ENCODE results near the gene IPO13.

The IPO13 gene

DNA sequence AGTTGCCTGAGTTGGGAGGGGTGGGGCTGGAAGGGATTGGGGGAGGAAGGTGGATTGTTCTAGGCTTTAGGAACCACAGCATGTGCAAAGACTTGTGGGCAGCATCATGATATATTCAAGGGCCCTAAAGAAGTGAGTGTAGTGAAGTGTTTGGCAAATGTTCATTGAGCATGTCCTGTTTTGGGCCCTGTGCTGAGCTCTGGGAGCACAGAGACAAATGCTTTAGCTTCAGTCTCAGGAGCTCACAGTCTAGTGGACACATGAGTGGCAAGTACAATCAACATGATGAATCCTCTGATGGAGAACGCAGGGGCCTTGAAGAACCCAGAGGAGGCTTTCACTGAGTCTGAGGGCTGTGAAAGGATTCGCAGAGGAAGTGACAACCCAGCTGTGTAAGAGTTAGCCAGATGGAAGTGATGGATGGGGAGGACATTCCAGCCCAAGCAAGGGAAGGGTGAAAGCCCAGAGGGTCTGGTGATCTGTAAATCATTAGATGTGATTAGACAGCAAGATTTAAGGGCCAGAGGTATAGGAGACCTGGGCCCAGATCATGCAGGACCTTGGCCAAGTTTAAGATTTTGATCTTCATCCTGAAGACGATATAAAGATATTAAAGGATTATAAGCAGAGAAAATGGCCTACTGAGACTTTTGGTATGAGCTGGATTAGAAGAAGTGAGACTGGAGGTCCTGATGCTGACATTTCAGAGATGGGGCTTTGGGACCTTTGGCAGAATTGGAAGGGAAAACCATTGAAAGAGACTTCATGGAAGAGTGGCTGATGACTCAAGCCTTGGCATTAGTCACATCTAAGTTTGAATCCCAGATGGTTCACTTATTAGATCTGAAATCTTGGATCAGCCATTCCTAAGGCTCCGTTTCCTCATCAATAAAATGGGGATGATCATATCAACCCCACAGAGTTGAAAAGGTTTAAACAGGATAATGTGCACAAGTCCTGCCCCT lies 4.6 kb downstream of the IPO13 start:
- DNase-seq, result no peak

DNA sequence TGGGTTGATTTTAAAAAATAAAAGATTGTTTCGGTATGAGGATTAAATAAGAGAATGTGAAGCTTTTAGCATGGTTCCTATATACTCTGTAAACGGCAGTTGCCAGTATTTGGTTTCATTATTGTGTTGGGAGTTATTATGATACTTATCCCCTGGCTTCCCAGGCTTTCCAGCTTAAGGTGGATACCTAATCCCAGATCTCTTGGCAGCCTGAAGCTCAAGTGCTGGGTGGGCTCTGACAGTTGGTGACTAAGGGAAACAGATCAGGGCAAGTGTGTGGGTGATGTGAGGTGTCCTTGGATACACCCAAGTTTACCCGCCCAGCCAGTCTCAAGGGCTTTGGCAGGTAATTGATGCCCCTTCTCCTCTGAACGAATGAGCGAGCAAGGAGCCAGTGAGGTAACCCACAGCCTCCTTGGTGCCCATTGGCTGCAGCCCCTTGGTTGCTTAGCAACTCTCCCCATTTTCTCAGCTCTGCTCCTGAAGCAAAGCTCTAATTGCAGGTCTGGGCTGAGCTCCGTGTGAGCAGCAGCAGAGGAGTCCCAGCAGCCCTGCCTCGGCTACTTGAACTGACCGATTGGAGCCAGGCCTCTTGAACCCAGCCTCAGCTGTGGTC lies 6.1 kb downstream of the IPO13 start:
- no peak for DNase-seq

DNA sequence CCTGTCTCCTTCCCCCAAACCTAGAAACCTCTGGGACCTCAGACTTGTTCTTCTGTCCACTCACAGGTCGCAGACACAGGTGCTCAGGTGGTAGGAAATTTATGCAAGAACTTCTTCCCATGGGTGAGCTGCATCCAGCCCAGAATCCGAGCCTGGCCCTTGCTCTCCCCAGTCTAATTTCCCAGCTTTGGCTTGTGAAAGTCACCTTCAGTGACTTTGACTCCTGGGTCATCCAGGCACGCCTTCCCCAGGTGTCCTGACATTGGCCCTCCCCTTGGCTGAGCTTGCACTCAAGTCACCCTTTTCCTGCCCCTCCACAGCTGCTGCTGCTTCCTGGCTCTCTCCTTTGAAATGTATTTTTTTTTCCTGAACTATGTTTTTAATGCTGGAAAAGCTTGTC lies 6.6 kb downstream of the IPO13 start:
- no peak for DNase-seq

DNA sequence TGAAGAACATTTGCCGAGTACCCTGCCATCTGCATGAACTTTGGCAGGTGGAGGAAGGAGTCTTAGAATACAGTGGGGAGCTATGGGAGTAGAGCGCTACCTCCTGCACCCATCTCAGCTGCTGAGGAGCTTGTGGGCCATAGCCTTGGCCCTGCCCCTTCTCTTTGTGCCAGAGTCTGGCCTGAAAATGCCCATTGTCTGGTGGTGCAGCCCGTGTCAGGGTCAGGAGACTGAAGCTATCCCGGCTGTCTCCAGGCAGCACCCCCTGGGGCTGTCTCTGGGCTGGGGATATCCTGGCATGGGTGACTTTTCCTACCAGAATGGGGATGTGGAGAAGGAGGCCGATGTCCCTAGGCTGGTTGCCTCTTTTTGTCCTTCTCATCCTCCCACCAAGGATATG lies 7.3 kb downstream of the IPO13 start:
- no peak for DNase-seq

DNA sequence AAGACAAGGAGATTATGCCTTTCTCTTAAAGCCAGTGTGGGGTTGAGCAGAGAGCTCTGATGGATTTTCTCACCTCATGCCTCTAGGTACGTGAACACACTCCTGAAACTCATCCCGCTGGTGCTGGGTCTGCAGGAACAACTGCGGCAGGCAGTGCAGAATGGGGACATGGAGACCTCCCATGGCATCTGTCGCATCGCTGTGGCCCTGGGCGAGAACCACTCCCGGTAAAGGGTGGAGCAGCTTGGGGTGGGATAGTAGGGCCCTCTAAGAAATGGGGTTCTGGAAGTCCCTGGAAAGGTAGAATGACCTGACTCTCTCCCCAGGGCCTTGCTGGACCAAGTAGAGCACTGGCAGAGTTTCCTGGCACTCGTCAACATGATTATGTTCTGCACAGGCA lies 9.5 kb downstream of the IPO13 start:
- no peak for DNase-seq

DNA sequence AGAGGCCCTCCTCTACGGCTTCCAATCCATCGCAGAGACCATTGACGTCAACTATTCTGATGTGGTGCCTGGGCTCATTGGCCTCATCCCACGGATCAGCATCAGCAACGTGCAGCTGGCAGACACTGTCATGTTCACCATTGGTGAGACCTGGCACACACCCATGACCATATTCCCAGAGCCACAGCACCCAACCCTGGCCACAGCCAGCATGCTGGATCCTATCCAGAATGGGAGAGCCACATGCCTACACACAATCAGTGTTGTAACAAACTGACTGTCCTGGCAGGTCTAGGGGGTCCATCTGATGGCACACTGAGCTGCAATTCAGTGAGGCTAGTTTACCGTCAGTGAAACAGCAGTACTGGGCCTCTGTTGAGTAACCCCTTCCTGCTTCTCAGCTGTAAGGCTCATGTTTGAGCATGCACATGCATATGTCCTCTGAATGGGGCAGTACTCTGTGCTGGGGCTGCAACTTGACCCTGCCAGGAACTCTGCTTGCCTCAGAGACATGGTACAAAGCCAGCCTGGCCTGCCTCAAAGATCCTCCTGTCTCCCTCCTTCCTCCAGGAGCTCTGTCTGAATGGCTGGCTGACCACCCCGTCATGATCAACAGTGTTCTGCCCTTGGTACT lies 10.8 kb downstream of the IPO13 start:
- no peak for DNase-seq

DNA sequence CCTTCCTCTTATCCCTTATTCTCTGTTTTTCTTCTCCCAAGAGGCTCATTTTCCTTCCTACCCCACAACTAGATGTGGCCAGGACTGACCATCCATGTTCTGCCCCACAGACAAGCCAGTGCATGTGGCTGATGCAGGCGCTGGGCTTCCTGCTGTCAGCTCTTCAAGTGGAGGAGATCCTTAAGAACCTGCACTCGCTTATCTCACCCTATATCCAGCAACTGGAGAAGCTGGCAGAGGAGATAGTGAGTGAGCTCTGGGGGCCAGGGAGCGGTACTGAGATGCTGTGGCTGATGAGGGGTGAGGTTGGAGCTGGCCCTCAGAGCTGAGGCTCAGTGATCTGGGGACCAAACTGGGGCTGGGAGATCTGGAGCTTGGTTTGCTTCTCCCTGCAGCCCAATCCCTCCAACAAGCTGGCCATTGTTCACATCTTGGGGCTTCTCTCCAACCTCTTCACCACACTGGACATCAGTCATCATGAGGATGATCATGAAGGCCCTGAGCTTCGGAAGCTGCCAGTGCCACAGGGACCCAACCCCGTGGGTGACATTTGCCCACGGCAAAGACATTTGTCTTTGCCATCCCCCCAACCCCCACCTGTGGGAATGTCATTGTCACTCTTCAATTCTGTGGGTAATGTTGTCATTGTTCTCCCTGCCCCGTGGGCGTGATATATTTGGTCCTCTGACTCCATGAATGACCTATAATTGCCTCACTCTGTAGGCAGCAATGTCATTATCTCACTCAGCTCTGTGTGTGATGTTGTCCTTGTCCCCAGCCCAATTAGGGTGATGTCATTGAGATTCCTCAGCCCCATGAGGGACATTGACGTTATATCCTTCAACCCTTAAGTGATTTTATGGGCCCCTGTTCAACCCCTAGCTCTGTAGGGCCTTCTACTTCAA lies 11.9 kb downstream of the IPO13 start:
- no peak for DNase-seq

DNA sequence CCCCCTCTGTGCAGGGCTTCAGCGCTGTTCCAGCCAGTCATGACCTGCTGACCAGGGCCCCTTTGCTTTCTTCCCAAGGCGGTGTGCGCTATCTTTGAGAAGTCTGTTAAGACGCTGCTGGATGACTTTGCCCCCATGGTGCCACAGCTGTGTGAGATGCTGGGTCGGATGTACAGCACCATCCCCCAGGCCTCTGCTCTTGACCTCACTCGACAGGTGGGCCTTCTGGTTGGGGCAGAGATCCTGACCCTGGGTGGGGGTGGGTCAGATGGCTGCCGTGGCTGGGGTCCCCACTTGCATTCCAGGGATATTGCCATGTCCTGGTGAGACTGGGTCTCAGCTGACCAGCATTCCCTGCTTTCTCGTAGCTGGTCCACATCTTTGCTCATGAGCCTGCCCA lies 14.0 kb downstream of the IPO13 start:
- no peak for DNase-seq

DNA sequence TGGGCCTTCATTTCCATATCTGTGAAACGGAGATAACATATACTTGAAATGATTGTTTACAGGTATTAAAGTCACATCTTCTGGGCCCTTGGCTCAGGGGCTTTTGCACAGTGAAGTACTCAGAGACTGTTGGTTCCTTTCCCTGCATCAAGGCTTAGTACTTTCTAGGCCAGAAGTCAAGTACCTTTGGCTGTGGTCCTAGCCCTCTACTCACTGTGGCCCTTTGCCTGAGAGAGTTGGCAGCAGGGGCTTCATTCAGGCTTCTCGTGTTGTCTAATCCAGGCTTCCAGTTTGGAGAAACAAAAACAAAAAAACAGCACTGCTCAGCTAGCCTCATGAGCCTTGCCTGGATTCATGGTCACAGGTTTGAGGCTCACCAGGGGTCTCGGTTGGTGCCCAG lies 14.9 kb downstream of the IPO13 start:
- DNase-seq, result no peak

DNA sequence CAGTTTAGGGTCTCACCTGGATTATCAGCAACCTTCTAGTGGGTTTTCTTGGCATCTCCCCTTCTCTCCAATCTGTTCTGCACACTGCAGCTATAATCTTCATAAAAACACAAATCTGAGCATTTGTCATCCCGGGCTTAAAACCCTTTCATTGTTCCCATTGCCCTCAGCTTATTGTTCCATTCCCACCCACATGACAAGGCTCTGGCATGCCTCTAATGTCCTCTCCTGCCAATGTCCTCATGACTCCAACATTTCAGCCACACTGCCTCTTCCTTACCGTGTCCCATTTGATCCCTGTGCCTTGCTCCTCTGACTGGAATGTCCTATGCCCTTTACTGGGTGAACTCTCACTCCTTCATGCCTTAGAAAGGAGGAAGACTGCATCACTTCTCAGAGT lies 15.6 kb downstream of the IPO13 start:
- DNase-seq, result no peak

DNA sequence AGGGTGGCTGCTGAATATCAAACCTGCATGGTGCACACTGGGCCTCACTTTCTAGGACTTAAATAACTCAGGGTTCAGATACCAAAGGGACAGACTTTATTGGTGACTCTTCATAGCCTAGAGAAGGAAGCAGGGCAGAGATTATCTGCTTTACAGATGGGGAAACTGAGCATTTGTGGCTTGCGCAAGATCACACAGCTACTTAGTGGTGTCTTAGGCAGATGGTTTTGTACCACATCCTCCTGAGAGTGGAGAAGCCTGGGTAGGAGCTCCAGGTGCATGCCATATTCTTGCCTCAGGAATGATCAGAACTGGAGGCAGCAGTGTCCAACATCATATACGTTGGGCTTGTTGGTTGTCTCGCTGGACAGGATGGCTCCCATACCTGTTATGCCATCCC lies 16.3 kb downstream of the IPO13 start:
- DNase-seq, result no peak

DNA sequence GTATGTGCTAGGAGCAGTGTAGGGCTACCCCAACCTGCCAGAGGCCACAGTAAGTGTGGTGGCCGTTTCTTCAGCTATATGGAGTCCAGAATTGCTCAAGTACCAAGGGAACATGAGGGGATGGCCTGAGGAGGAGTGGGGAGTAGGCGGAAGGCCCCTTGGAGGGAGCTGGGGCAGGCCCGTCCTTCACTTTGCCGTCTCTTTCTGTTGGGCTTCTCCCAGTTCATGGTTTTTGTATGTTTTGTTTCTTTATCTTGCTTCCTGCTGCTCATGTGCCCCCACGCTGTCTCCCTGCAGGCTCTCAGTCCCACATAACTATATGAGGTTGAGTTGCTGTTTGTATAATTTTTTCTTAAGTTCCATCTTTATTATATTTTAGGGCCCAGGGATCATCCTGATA lies 17.1 kb downstream of the IPO13 start:
- DNase-seq, result no peak

DNA sequence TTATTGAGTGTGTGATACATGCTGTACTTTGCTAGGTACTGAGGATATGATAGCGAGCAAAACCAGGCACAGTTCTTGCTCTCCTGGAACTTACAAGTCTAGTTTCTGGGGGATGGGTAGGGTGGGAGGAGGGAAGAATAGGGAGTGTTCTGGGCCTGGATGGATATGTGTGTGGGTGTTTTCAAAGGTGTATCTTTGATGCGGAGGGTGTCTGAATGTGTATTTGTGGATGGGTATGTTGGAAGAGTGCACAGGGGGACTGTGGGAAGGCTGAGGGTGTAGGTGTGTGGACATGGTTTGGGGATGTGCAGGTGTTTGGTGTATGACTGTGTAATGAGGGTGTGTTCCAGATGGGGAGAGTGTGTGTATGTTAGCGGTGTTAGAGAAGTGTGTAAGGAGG lies 18.6 kb downstream of the IPO13 start:
- DNase-seq, result no peak

DNA sequence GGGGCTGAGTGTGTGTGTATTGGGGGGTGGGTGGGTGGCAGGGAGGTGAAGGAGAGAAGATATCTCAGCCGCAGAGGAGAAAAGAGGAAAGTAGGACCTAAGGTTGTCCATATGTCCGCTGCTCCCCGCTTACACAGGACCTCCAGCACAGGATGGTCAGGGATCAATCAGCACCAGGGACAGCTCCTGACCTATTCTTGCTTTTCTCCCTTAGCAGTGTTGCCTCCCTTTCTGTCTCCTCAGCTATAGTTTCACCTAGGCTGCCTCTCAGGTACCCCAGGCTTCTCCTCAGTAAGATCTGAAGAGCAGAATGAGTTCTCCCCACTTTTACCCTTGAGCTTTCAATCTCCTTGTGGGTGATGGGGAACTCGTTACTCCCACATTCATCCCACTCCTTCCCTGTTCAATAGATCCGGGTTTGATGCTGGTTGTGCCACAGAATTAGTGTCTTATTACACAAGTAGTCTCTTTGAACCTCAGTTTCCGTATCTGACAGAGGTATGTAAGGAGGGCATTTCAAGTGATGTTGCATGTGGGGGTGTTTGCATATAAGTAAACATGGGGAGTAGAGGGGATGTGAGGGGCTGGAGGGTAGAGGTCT lies 21.7 kb downstream of the IPO13 start:
- no peak for DNase-seq

DNA sequence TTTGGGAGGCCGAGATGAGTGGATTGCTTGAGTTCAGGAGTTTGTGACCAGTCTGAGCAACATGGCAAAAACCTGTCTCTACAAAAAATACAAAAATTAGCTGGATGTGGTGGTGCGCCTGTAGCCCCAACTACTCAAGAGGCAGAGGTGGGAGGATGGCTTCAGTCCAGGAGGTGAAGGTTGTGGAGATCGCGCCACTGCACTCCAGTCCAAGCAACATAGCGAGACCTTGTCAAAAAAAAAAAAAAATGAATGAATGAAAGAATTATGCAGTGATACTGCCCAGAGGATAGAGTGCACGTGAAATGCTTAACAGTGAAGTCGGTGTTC lies 22.6 kb downstream of the IPO13 start:
- DNase-seq, result no peak

DNA sequence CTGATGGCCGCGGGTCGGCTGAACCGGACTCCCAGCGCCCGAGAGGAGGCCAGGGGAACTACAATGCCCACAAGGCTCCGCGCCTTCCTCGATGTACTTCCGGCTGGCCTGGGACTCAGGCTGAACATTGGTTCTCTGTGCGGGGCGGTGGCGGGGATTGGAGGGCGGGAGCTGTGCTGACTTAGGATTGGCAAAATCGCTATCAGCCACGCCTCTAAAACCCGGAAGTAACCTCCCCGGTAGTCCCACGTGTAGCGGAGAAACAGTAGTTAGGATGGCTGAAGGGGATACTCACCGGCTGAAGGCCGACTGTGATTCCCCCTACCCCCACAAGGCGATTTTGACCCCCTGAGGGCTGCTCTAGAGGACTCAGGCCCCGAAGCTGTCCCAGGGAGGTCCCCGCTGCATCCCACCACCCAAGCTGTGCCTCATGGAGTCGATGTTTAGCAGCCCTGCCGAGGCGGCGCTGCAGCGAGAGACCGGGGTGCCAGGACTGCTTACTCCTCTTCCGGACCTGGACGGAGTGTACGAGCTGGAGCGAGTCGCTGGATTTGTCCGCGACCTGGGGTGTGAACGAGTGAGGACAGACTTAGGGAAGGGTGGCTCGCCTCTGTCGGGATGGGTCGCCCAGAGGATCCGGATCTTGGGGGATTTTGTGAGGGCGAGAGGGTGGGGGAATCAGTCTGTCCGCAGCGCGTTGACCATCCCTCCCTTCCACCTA lies 23.2 kb downstream of the IPO13 start, which contains the start of gene DPH2:
Gene DPH2 (plus strand): TSS at position 265 of the 721 bp plus-strand sequence. CDS start 166 bp downstream, at position 431.
- DNase-seq, result peak; percentile 97

DNA sequence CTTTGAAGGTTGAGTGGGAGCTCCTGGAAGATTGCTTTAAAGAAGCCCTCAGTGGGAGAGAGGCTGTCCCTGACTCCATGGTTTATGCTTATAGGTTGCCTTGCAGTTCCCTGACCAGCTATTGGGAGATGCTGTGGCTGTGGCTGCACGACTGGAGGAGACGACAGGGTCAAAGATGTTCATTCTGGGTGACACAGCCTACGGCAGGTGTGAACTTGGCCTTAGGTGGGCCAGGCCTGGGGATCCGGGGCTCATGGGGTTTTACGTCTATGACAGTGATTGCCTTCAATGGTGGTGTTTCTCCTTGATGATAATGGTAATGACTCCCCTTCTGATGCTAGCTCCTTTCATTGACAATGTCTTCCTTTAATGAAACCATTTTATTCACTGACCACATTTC lies 23.8 kb downstream of the IPO13 start:
- DNase-seq, result no peak

DNA sequence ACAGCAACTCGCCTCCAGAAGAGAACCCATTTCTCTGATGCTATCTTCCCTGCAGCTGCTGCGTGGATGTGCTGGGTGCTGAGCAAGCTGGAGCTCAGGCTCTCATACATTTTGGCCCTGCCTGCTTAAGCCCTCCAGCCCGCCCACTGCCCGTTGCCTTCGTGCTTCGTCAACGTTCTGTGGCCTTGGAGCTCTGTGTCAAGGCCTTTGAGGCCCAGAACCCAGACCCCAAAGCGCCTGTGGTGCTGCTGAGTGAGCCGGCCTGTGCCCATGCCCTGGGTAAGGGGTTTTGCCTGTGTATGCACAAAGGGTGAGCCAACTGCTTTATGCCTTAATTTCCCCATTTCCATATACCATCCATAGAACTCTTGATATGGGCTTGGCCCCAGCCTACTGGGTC lies 24.2 kb downstream of the IPO13 start:
- no peak for DNase-seq

DNA sequence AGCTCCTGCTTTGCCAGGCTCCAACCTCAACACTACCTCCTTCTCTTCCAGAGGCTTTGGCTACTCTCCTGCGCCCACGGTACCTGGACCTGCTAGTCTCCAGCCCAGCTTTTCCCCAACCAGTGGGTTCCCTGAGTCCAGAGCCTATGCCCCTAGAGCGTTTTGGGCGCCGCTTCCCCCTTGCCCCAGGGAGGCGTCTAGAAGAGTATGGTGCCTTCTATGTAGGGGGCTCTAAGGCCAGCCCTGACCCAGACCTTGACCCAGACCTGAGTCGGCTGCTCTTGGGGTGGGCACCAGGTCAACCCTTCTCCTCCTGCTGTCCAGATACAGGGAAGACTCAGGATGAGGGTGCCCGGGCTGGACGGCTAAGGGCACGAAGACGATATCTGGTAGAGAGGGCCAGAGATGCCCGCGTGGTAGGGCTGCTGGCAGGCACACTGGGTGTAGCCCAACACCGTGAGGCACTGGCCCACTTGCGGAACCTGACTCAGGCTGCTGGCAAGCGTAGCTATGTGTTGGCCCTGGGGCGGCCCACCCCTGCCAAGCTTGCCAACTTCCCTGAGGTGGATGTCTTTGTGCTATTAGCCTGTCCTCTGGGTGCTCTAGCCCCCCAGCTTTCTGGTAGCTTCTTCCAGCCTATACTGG lies 24.7 kb downstream of the IPO13 start:
- no peak for DNase-seq

DNA sequence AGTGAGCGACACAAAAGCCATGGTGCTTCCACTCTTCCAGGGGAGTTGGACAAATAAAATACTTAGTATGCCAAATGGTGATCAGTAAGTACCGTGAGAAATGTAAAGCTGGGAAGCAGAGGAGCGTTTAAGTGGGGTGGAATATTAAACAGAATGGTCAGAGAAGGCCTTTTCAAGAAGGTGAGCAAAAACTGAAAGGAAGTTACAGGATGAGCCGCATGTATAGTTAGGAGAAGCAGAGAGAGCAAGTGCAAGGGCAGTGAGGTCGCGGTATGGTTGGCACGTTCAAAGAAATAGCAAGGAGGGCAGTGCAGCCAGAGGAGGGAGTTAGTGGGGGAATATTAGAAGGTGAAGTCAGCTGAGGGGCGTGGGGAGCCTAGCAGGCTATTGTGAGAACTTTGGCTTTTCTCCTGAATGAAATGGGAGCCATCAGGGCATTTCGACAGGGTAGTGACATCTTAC lies 27.3 kb downstream of the IPO13 start:
- no peak for DNase-seq

Data from activated CD4-positive, alpha-beta T cell treated with anti-CD3 and anti-CD28 coated beads, Interleukin-2, amount 50 U/mL, for 4 hours (primary cell).